OCI-M1 (cell line): ENCODE data around the gene VAV3.

Experiments used
- DNase-seq: peaks from one replicate; lab custom pipeline; 2025; lab: John Stamatoyannopoulos, UW

VAV3 gene

DNA sequence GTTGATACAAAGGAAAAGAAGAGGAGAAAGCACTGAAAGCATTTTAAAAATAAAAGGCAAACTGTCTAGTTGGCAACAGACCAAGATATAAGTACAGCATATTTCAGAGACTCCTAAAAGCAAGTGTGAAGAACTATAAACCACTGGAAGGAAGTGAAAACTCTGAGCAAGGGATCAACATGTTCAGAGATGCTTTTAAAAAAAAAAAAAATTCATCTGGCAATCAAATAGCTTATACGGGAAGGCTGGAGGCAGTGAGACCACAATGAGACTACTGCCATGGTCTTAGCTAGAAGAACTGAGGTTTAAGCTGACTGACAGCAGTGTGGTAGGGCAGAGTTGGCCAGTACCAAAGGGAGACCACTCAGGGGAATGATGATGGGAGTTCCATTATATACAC lies 124.3 kb downstream of the VAV3 start:
- no peak for DNase-seq

- DNase-seq: no peak
Measured at GRCh38 chr1:107838056-107838455, 126.9 kb downstream of the VAV3 start.

- no peak for DNase-seq
Measured at GRCh38 chr1:107835151-107835670, 129.8 kb downstream of the VAV3 start.

DNA sequence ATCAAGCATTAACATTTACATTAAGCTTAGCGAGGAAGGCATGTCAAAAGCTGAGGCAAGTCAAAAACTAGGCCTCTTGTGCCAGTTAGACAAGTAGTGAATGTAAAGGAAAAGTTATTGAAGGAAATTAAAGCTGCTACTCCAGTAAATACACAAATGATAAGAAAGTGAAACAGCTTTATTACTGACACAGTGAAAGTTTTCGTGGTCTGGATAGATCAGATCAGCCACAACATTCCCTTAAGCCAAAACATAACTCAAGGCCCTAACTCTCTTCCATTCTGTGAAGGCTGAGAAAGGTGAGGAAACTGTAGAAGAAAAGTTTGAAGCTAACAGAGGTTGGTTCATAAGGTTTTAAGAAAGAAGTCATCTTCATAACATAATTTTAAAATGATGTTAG lies 131.9 kb downstream of the VAV3 start:
- peak; percentile 29 for DNase-seq

GRCh38 chr1:107831921-107832320 lies 133.1 kb downstream of the VAV3 start:
- no peak for DNase-seq

GRCh38 chr1:107830526-107830925 lies 134.5 kb downstream of the VAV3 start:
- DNase-seq: no peak

DNA sequence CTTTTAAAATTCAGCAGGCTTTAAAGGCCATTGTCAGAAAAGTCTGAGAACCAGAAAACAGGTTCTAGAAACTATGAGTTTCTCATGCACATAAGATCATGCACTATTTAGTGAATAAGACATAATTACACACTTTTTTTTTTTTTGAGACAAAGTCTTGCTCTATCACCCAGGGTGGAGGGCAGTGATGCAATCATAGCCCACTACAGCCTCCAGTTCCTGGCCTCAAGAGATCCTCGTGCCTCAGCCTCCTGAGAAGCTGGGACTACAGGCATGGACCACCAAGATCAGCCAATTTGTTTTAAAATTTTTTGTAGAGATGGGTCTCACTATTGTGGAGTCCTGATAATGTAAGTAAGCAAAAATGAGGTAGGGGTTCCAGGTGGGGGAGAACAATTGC lies 134.9 kb downstream of the VAV3 start:
- DNase-seq: no peak

- no peak for DNase-seq
Measured at GRCh38 chr1:107829036-107829770, 135.8 kb downstream of the VAV3 start.

- peak; percentile 43 for DNase-seq
Measured at GRCh38 chr1:107824946-107825345, 140.0 kb downstream of the VAV3 start.

GRCh38 chr1:107821340-107821739 lies 143.6 kb downstream of the VAV3 start:
- no peak for DNase-seq

DNA sequence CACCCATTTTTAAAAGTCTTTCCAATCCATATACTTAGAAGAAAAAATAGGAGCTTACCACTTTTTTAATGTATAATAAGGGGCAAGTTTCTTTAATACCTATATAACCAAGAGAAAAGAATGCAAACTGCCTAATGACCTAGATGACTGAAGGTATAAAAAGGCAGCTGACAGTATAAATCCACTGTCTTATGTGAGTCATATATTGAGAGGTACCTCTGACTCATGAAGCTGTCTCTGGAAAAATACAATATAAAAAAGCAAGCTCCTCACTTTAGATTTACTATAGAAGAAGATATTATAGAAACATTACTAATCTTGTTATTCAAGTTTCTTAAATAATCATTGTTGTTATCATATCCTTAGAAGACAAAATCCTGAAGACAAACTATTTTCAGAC lies 144.2 kb downstream of the VAV3 start:
- DNase-seq: no peak

GRCh38 chr1:107817935-107818334 lies 147.0 kb downstream of the VAV3 start:
- no peak for DNase-seq

DNA sequence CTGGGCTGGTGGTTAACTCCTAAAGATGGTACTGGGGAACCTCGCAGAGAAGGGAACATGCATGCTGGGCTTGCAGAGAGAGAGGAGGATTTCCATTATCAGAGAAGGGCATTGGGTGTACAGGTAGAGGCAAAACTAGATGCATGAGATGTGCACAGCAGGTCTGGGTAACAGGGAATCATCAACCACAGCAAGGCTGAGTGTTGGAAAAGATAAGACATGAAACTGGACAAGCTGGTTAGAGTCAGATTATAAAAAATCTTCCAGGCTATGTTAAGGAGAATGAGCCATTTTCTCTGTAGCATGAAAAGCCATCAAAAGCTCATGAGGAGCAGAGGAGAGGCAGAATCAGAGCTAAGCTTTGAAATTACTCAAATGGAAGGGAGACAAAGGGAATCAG lies 147.8 kb downstream of the VAV3 start:
- no peak for DNase-seq

DNA sequence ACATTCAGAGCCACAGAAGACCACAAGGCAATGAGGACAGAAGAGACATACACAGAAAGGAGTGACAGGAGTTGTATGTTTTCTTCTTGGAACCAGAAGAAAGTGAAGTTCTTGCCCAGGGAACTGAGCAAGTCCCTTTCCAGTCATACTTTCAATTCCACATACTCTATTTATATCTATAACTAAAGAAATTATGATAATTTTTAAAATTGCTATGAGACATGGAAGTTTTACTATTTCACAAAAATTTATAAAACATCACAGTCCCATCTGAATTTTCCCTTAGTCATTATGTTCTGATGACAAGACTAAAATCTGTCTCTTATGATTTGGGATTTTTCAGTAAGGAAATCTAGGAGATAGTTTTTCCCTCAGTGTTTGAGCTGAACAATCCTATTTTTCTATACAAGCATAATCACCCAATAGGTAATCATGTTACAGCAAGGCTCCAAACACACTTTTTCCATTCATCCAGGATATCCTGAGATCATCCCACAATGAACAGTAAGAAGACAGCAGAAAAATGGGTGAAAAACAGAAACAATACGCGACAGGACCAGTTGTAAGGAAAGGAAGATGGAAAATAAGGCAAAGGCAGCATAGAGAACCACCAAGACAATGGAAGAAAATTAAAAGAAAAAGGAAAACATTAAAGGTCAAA lies 154.6 kb downstream of the VAV3 start:
- no peak for DNase-seq

- DNase-seq: no peak
Measured at GRCh38 chr1:107807855-107808254, 157.1 kb downstream of the VAV3 start.

- no peak for DNase-seq
Measured at GRCh38 chr1:107807405-107807804, 157.6 kb downstream of the VAV3 start.

GRCh38 chr1:107806902-107807301 lies 158.1 kb downstream of the VAV3 start:
- no peak for DNase-seq

GRCh38 chr1:107804741-107805140 lies 160.2 kb downstream of the VAV3 start:
- DNase-seq: no peak

DNA sequence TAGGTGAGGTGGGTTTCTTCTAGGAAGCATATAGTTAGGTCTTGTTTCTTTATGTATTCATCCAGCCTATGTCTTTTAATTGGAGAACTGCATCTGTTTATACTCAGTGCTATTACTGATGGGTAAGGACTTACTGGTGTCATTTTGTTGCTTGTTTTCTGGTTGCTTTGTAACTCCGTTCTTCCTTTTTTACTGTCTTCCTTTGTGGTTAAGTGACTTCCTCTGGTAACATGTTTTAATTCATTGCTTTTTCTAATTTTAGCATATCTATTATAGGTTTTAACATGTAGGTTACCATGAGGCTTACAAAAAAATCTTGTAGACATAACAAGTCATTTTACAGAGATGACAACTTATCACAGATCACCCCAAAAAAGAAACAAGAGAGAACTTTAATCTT lies 160.8 kb downstream of the VAV3 start:
- peak; percentile 5 for DNase-seq

GRCh38 chr1:107803579-107803978 lies 161.4 kb downstream of the VAV3 start:
- DNase-seq: no peak

DNA sequence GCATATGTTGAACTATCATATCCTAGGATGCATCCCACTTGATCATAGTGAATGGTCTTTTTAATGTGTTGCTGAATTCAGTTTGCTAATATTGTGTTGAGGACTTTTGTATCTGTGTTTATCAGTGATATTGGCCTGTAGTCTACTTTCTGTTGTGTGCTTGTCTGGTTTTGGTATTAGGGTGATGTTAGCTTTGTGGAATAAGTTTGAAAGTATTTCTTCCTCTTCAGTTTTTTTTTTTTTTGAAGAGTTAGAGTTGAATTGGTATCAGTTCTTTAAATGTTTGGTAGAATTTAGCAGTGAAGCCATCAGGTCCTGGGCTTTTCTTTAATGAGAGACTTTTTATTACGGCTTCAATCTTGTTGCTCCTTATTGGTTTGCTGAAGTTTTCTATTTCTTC lies 162.3 kb downstream of the VAV3 start:
- DNase-seq: no peak

- DNase-seq: no peak
Measured at GRCh38 chr1:107795994-107796393, 169.0 kb downstream of the VAV3 start.

DNA sequence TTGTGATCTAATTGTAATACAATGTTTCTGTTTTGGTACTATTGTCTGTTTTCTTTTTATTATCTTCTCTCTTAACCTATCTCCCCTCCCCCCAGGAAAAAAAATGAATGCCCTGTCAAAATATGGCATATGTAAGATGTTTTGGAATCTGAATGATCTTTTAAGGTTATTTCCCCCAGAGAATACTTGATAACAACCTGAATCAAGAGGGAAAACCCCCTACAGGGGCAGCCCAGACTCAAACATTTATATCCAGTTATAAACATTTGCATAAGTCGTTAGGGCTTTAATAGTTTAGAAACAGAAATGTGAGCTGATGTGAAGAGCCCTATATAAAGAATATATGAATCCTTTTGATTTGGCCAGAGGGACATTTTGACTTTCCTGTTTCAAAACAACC lies 169.5 kb downstream of the VAV3 start:
- DNase-seq: no peak

GRCh38 chr1:107794571-107794970 lies 170.4 kb downstream of the VAV3 start:
- no peak for DNase-seq
